Measurements from ENCODE around the gene SOSTDC1. TPM values are rescaled to one million over a fixed set of nuclear protein-coding genes. Genes with fewer than 3 reads are reported as not detected.
"Not testable (repeated sequence)": the region's sequence is repeated elsewhere in the genome, so short reads cannot be mapped to it uniquely, and the experiment has no call there.

Gene SOSTDC1
- total RNA-seq, 1 donor from 2014 or later = not detected

GRCh38 chr7:16509829-16510228, 44.3 kb upstream of the SOSTDC1 start:
- Mint-ChIP-seq H3K27me3 (ENCODE audit: unreplicated experiment) (no peaks in the 10 kb centered on the region), H3K36me3 (ENCODE audit: unreplicated experiment) (no peaks in the 10 kb centered on the region), H3K9me3 (ENCODE audit: unreplicated experiment) (no peaks in the 10 kb centered on the region), H3K4me3 (ENCODE audit: unreplicated experiment) (no peak overlapping the region), H3K4me1 (ENCODE audit: low read depth, unreplicated experiment) (no peaks in the 10 kb centered on the region), H3K27ac (ENCODE audit: unreplicated experiment) (no peak overlapping the region)
- TF ChIP-seq CTCF (IDR thresholded peaks at IDR 0.05; ENCODE audit: partially characterized antibody, unreplicated experiment) = no peak
- no peak for DNase-seq

GRCh38 chr7:16506422-16506821, 40.9 kb upstream of the SOSTDC1 start:
- not testable (repeated sequence) for H3K27ac Mint-ChIP-seq (ENCODE audit: unreplicated experiment); H3K27me3 Mint-ChIP-seq (ENCODE audit: unreplicated experiment); H3K9me3 Mint-ChIP-seq (ENCODE audit: unreplicated experiment); DNase-seq; H3K4me1 Mint-ChIP-seq (ENCODE audit: low read depth, unreplicated experiment); H3K36me3 Mint-ChIP-seq (ENCODE audit: unreplicated experiment); H3K4me3 Mint-ChIP-seq (ENCODE audit: unreplicated experiment)

GRCh38 chr7:16504019-16504418, 38.5 kb upstream of the SOSTDC1 start:
- Mint-ChIP-seq H3K36me3 (ENCODE audit: unreplicated experiment) (no peaks in the 10 kb centered on the region), H3K9me3 (ENCODE audit: unreplicated experiment) (no peaks in the 10 kb centered on the region), H3K4me1 (ENCODE audit: low read depth, unreplicated experiment) (no peaks in the 10 kb centered on the region), H3K4me3 (ENCODE audit: unreplicated experiment) (no peak overlapping the region), H3K27me3 (ENCODE audit: unreplicated experiment) (no peaks in the 10 kb centered on the region), H3K27ac (ENCODE audit: unreplicated experiment) (no peak overlapping the region)
- DNase-seq = no peak
- TF ChIP-seq CTCF (IDR thresholded peaks at IDR 0.05; ENCODE audit: partially characterized antibody, unreplicated experiment) = no peak

GRCh38 chr7:16502303-16502702, 36.8 kb upstream of the SOSTDC1 start:
- H3K4me3 Mint-ChIP-seq (ENCODE audit: unreplicated experiment) = no peak overlapping the region
- no peaks in the 10 kb centered on the region for H3K9me3 Mint-ChIP-seq (ENCODE audit: unreplicated experiment)
- no peak for TF ChIP-seq CTCF (IDR thresholded peaks at IDR 0.05; ENCODE audit: partially characterized antibody, unreplicated experiment)
- DNase-seq = no peak
- H3K36me3 Mint-ChIP-seq (ENCODE audit: unreplicated experiment) = no peaks in the 10 kb centered on the region
- H3K27ac Mint-ChIP-seq (ENCODE audit: unreplicated experiment) = no peak overlapping the region
- H3K4me1 Mint-ChIP-seq (ENCODE audit: low read depth, unreplicated experiment) = no peaks in the 10 kb centered on the region
- no peaks in the 10 kb centered on the region for H3K27me3 Mint-ChIP-seq (ENCODE audit: unreplicated experiment)

GRCh38 chr7:16498122-16498521, 32.6 kb upstream of the SOSTDC1 start:
- H3K36me3 Mint-ChIP-seq (ENCODE audit: unreplicated experiment) = no peaks in the 10 kb centered on the region
- no peak for TF ChIP-seq CTCF (IDR thresholded peaks at IDR 0.05; ENCODE audit: partially characterized antibody, unreplicated experiment)
- DNase-seq = no peak
- H3K27me3 Mint-ChIP-seq (ENCODE audit: unreplicated experiment) = no peaks in the 10 kb centered on the region
- H3K4me1 Mint-ChIP-seq (ENCODE audit: low read depth, unreplicated experiment) = no peaks in the 10 kb centered on the region
- no peak overlapping the region for H3K27ac Mint-ChIP-seq (ENCODE audit: unreplicated experiment)
- H3K9me3 Mint-ChIP-seq (ENCODE audit: unreplicated experiment) = no peaks in the 10 kb centered on the region
- H3K4me3 Mint-ChIP-seq (ENCODE audit: unreplicated experiment) = no peak overlapping the region

Data from glutamatergic neuron (in vitro differentiated cells).